Keratinocyte (primary cell): ENCODE data around the gene LRIG1.

Source experiments
- CTCF ChIP-seq, 3 experiments: IDR thresholded peaks in 1 of 3; conservative IDR thresholded peaks in 1 of 3; optimal IDR thresholded peaks in 1 of 3; 2 replicates in 2 of 3; 3 replicates in 1 of 3; pipeline versions ENCODE3 to v1.5.1; 2011; ENCODE audit warnings: low read length in 3 of 3, mild to moderate bottlenecking in 3 of 3, moderate library complexity in 2 of 3, control low read depth in 1 of 3, inconsistent platforms in 1 of 3; ENCODE audit not compliant: insufficient read depth in 2 of 3; ENCODE audit errors: extremely low read depth in 1 of 3
- EZH2 ChIP-seq: IDR thresholded peaks from one replicate; pipeline ENCODE4 v1.6.1; 2012; ENCODE audit warnings: inconsistent platforms, mild to moderate bottlenecking, low read length, moderate library complexity

GRCh38 chr3:66390013-66390412, 110.8 kb downstream of the LRIG1 start:
- TF ChIP-seq CTCF (optimal IDR thresholded peaks at IDR 0.05 in 1 of 3, IDR thresholded peaks at IDR 0.05 in 1 of 3, conservative IDR thresholded peaks at IDR 0.05 in 1 of 3; ENCODE audit: extremely low read depth in 1 of 3, insufficient read depth in 2 of 3, low read length in 3 of 3) (no peak), EZH2 (no peak)
